H1 (cell line): Measurements from ENCODE around the gene EXD3. TPM values are rescaled to one million over a fixed set of nuclear protein-coding genes. Genes with fewer than 3 reads are reported as not detected.
A peak's percentile ranks its signal among the peaks of the same experiment; 100 is the strongest.

ENCODE experiments used
- CTCF ChIA-PET: fragments of 300-600 bp; sonication (Branson Sonifier 250); formaldehyde crosslinking; loops from one replicate; lab custom pipeline; 2021; ENCODE audit not compliant: partially characterized antibody; lab: Charles Lee
- POLR2A ChIA-PET: fragments of 300-600 bp; sonication (Branson Sonifier 250); formaldehyde crosslinking; loops from one replicate; lab custom pipeline; 2021; ENCODE audit warnings: inconsistent platforms; ENCODE audit not compliant: partially characterized antibody; lab: Charles Lee
- DNase-seq, 2 experiments: peaks; one replicate each; pipeline versions ENCODE4 v3.0.0 to v3.0.0-alpha.2; 2010 to 2022; ENCODE audit warnings: low spot score in 2 of 2, low read depth in 1 of 2, mixed read lengths in 1 of 2
- FAIRE-seq: peaks from 2 replicates; lab custom pipeline; 2011; peaks lifted over from hg19 to GRCh38; lab: Jason Lieb, UNC
- H2AFZ ChIP-seq: 2 replicates; pipeline ENCODE4 v1.8.1; 2012; ENCODE audit warnings: low read length, inconsistent platforms
- H2AK5ac ChIP-seq: 2 replicates; pipeline ENCODE4 v1.6.1; 2013; ENCODE audit warnings: low read depth, low read length
- H2BK120ac ChIP-seq: replicated peaks from 2 replicates; pipeline ENCODE3; 2013; ENCODE audit warnings: low read depth, low read length, inconsistent platforms
- H2BK12ac ChIP-seq: 2 replicates; pipeline ENCODE4 v1.6.1; 2013; ENCODE audit warnings: low read depth, low read length
- H2BK15ac ChIP-seq: 2 replicates; pipeline ENCODE4 v1.6.1; 2013; ENCODE audit warnings: low read length
- H2BK20ac ChIP-seq: 2 replicates; pipeline ENCODE4 v1.6.1; 2013; ENCODE audit warnings: low read length
- H2BK5ac ChIP-seq: 2 replicates; pipeline ENCODE4 v1.6.1; 2013; ENCODE audit warnings: low read depth, low read length
- H3K14ac ChIP-seq: 2 replicates; pipeline ENCODE4 v1.6.1; 2013; ENCODE audit warnings: inconsistent platforms; ENCODE audit not compliant: insufficient read length
- H3K18ac ChIP-seq: 2 replicates; pipeline ENCODE4 v1.6.1; 2013; ENCODE audit warnings: low read length; ENCODE audit errors: extremely low read depth
- H3K23ac ChIP-seq: 2 replicates; pipeline ENCODE4 v1.6.1; 2013; ENCODE audit warnings: inconsistent platforms; ENCODE audit not compliant: insufficient read length
- H3K23me2 ChIP-seq: 2 replicates; pipeline ENCODE4 v1.6.1; 2013; ENCODE audit warnings: low read depth, low read length
- H3K27ac ChIP-seq: 2 replicates; pipeline ENCODE4 v1.6.1; 2011; ENCODE audit warnings: low read depth, low read length, inconsistent platforms
- H3K27me3 ChIP-seq, 4 experiments: replicated peaks in 1 of 4; 1 replicate in 1 of 4; 2 replicates in 3 of 4; pipeline versions ENCODE4 v1.6.1 to v1.8.1; 2011 to 2013; ENCODE audit warnings: low read length in 3 of 4, mild to moderate bottlenecking in 3 of 4, inconsistent platforms in 2 of 4, mixed read lengths in 2 of 4, moderate library complexity in 1 of 4; ENCODE audit not compliant: control insufficient read depth in 3 of 4, insufficient read depth in 3 of 4; ENCODE audit errors: extremely low read depth in 1 of 4
- H3K36me3 ChIP-seq, 4 experiments: 2 replicates each; pipeline versions ENCODE4 v1.6.1 to v1.8.1; 2011 to 2013; ENCODE audit warnings: mild to moderate bottlenecking in 4 of 4, low read length in 3 of 4, moderate library complexity in 2 of 4, control low read depth in 1 of 4, inconsistent platforms in 1 of 4; ENCODE audit not compliant: insufficient read depth in 4 of 4, control insufficient read depth in 2 of 4
- H3K4ac ChIP-seq: replicated peaks from 2 replicates; pipeline ENCODE3; 2013; ENCODE audit warnings: low read length, low read depth, mixed read lengths, inconsistent platforms; ENCODE audit not compliant: insufficient read length
- H3K4me1 ChIP-seq, 4 experiments: replicated peaks in 1 of 4; 1 replicate in 1 of 4; 2 replicates in 3 of 4; pipeline versions ENCODE4 v1.6.1 to v1.8.1; 2011 to 2013; ENCODE audit warnings: low read length in 3 of 4, inconsistent platforms in 2 of 4, mixed read lengths in 1 of 4; ENCODE audit not compliant: insufficient read depth in 4 of 4, control insufficient read depth in 3 of 4
- H3K4me2 ChIP-seq, 2 experiments: 2 replicates each; pipeline versions ENCODE4 v1.6.1 to v1.8.1; 2011 to 2013; ENCODE audit warnings: low read depth in 2 of 2, low read length in 2 of 2, control low read depth in 1 of 2, inconsistent platforms in 1 of 2, mild to moderate bottlenecking in 1 of 2; ENCODE audit not compliant: insufficient read depth in 1 of 2
- H3K4me3 ChIP-seq, 4 experiments: fragments of 200-600, 300-600 bp in 1 of 4; sonication (generic), shearing (Covaris generic), sonication (Bioruptor Twin) in 1 of 4; 2 replicates each; pipeline versions ENCODE4 v1.5.1 to v1.8.1; 2011 to 2016; ENCODE audit warnings: low read length in 4 of 4, low read depth in 3 of 4, control low read depth in 2 of 4, inconsistent platforms in 2 of 4, mild to moderate bottlenecking in 2 of 4, mixed read lengths in 1 of 4, moderate library complexity in 1 of 4; ENCODE audit not compliant: insufficient read depth in 2 of 4; ENCODE audit errors: extremely low read depth in 1 of 4
- H3K56ac ChIP-seq: replicated peaks from 2 replicates; pipeline ENCODE3; 2013; ENCODE audit warnings: low read depth, mild to moderate bottlenecking, mixed read lengths, low read length, inconsistent platforms; ENCODE audit not compliant: insufficient read length
- H3K79me1 ChIP-seq: 2 replicates; pipeline ENCODE4 v1.6.1; 2013; ENCODE audit warnings: low read depth, low read length, control low read depth
- H3K79me2 ChIP-seq, 2 experiments: 2 replicates each; pipeline versions ENCODE4 v1.6.1 to v1.8.1; 2012 to 2013; ENCODE audit warnings: low read length in 2 of 2, mild to moderate bottlenecking in 2 of 2, inconsistent platforms in 1 of 2; ENCODE audit not compliant: insufficient read depth in 2 of 2, control insufficient read depth in 1 of 2
- H3K9ac ChIP-seq, 4 experiments: replicated peaks in 1 of 4; 1 replicate in 1 of 4; 2 replicates in 3 of 4; pipeline versions ENCODE4 v1.6.1 to v1.8.1; 2011 to 2013; ENCODE audit warnings: low read depth in 3 of 4, low read length in 3 of 4, control low read depth in 2 of 4, mild to moderate bottlenecking in 2 of 4, moderate library complexity in 2 of 4, inconsistent platforms in 1 of 4; ENCODE audit errors: extremely low read depth in 1 of 4
- H3K9me3 ChIP-seq, 2 experiments: 2 replicates each; pipeline versions ENCODE4 v1.6.1 to v1.8.1; 2012 to 2013; ENCODE audit warnings: mild to moderate bottlenecking in 2 of 2, moderate library complexity in 2 of 2, control low read depth in 1 of 2, inconsistent platforms in 1 of 2, low read depth in 1 of 2, low read length in 1 of 2, mixed read lengths in 1 of 2; ENCODE audit not compliant: insufficient read depth in 2 of 2
- H4K20me1 ChIP-seq, 2 experiments: replicated peaks in 1 of 2; 2 replicates each; pipeline versions ENCODE3 to v1.8.1; 2011 to 2013; ENCODE audit warnings: inconsistent platforms in 2 of 2, low read length in 2 of 2, mild to moderate bottlenecking in 1 of 2; ENCODE audit not compliant: insufficient read depth in 2 of 2, control insufficient read depth in 1 of 2
- H4K5ac ChIP-seq: 2 replicates; pipeline ENCODE4 v1.6.1; 2013; ENCODE audit warnings: low read length, low read depth, mixed read lengths, inconsistent platforms; ENCODE audit not compliant: insufficient read length
- H4K8ac ChIP-seq: 2 replicates; pipeline ENCODE4 v1.8.0; 2013; ENCODE audit warnings: mild to moderate bottlenecking, moderate library complexity, low read length, inconsistent platforms; ENCODE audit not compliant: insufficient read depth; ENCODE audit errors: extremely low read depth
- H4K91ac ChIP-seq: replicated peaks from 2 replicates; pipeline ENCODE3; 2013; ENCODE audit warnings: low read length, mixed read lengths, inconsistent platforms; ENCODE audit not compliant: insufficient read length
- CBX5 ChIP-seq: fragments of 300-800, 300-1000 bp; sonication (generic); IDR thresholded peaks from 2 replicates; pipeline ENCODE4 v1.7.1; 2016; ENCODE audit warnings: antibody characterized with exemption, low read length, low read depth
- GABPA ChIP-seq: IDR thresholded peaks from 2 replicates; pipeline ENCODE4 v1.6.1; 2011; ENCODE audit warnings: mild to moderate bottlenecking, low read length, moderate library complexity, borderline replicate concordance; ENCODE audit not compliant: insufficient read depth
- GTF2F1 ChIP-seq: IDR thresholded peaks from 2 replicates; pipeline ENCODE4 v1.6.1; 2012; ENCODE audit warnings: low read depth, low read length, improper control_type of control experiment, borderline replicate concordance
- HDAC2 ChIP-seq, 2 experiments: fragments of 300-600 bp in 1 of 2; sonication (generic) in 1 of 2; IDR thresholded peaks; 2 replicates each; pipeline ENCODE4 v1.6.1; 2011 to 2012; ENCODE audit warnings: low read depth in 2 of 2, low read length in 2 of 2, mild to moderate bottlenecking in 2 of 2, moderate library complexity in 2 of 2, borderline replicate concordance in 1 of 2, inconsistent platforms in 1 of 2
- SAP30 ChIP-seq: fragments of 300-600 bp; sonication (generic); IDR thresholded peaks from 2 replicates; pipeline ENCODE4 v1.7.1; 2012; ENCODE audit warnings: low read length, moderate library complexity, mild to moderate bottlenecking, inconsistent platforms; ENCODE audit not compliant: insufficient read depth, insufficient replicate concordance
- SP2 ChIP-seq: IDR thresholded peaks from 2 replicates; pipeline ENCODE4 v1.6.1; 2012; ENCODE audit warnings: mild to moderate bottlenecking, low read length, inconsistent platforms
- TAF1 ChIP-seq: IDR thresholded peaks from 2 replicates; pipeline ENCODE4 v1.6.1; 2011; ENCODE audit warnings: mild to moderate bottlenecking, low read depth, low read length
- TAF7 ChIP-seq: optimal IDR thresholded peaks from 2 replicates; pipeline ENCODE3; 2011; ENCODE audit warnings: low read depth, mild to moderate bottlenecking, inconsistent platforms, low read length, moderate library complexity, borderline replicate concordance
- WGBS, 2 experiments: shearing (Covaris generic) in 1 of 2; methylation state at CpG; one replicate each; pipeline versions ENCODE4 v1.1.6 to v1.1.7; 2013 to 2015; ENCODE audit warnings: low lambda C conversion rate in 2 of 2, mixed read lengths in 2 of 2, inconsistent platforms in 1 of 2, low coverage in 1 of 2, missing lambda C conversion rate in 1 of 2; ENCODE audit not compliant: insufficient replicate concordance in 2 of 2, insufficient coverage in 1 of 2, insufficient read length in 1 of 2; ENCODE audit errors: extremely low coverage in 1 of 2, missing lambda C conversion rate in 1 of 2; 5-methylcytosine and 5-hydroxymethylcytosine counted together
- polyA plus RNA-seq, 7 experiments: library from polyadenylated mRNA; depleted of rRNA in 3 of 7; stranded (reverse) in 5 of 7; unstranded in 2 of 7; fragments of >200 nt in 5 of 7; fragments of 200-250 nt in 2 of 7; gene quantifications; 1 replicate in 5 of 7; 2 replicates in 1 of 7; 4 replicates in 1 of 7; pipeline versions ENCODE4 v1.2.1 to v1.2.3, GENCODE V29; 2011 to 2013; ENCODE audit warnings: missing spikeins in 2 of 7, mixed read lengths in 2 of 7
- total RNA-seq: library from RNA; stranded (reverse); fragmentation: NEBNext Ultra II Directional; extraction: Animal tissue kit (Norgen Biotek cat#: 25700); gene quantifications from 2 replicates; pipeline ENCODE4 v1.2.1, GENCODE V29; 2021
- TF ChIP-seq, protein P1 (sequence below): IDR thresholded peaks from 2 replicates; pipeline ENCODE4 v1.6.1; 2012; ENCODE audit warnings: low read length, inconsistent platforms
- TF ChIP-seq, protein P2 (sequence below): IDR thresholded peaks from 2 replicates; pipeline ENCODE4 v1.6.1; 2012; ENCODE audit warnings: inconsistent platforms

Gene EXD3
- total and polyA plus RNA-seq, 2 of the 8 experiments (the other 6 are each of a cell fraction or from before 2014, with no cell fraction given) = 7.2 to 9.4 TPM

DNA sequence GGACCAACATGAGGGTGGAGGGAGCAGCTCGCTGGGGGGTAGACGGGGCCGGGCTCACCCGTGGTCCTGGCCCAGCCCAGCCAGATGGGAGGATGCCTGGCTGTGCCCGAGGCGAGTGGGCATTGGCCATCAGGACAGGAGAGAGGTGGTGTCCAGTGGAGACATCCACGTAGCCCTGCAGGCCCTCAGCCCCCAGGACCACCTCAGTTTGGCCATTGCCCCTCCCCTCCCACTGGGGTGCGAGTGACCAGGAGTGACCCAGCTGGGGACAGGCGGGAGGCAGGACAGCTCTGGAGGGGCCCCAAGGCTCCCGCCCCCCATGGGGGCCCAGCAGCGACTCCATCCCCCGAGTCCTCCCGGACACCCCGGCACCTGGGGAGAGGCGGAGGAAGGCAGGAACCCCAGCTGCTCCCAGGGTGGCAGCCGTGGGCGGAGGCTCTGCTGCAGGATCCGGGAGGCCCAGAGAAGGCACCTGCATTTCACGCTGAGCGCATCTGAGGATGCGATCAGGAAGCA, 8.5 kb upstream of the EXD3 start:
- no peak overlapping the region for H3K56ac ChIP-seq
- H2BK20ac ChIP-seq = no peak overlapping the region
- no peak overlapping the region for H4K91ac ChIP-seq
- FAIRE-seq = no peak
- no peak overlapping the region for H2BK120ac ChIP-seq
- no peak for DNase-seq
- H3K4me2 ChIP-seq = no peak overlapping the region
- H2BK15ac ChIP-seq = no peak overlapping the region
- H4K5ac ChIP-seq = no peak overlapping the region
- no peak overlapping the region for H2BK5ac ChIP-seq
- no peak overlapping the region for H3K23ac ChIP-seq
- ChIA-PET POLR2A (interaction anchor here (0.6 to 2.5 kb wide), 4 partner anchors 8 to 191 kb away, joined by 3 to 11 read pairs (median 4); partner anchors contain the start of genes EXD3, NOXA1 and TUBB4B), CTCF (interaction anchor here (0.9 to 2.5 kb wide), 3 partner anchors 8 to 152 kb away, joined by 3 to 7 read pairs (median 5); partner anchors contain the start of genes EXD3 and NOXA1)
- H4K20me1 ChIP-seq = no peaks in the 10 kb centered on the region
- no peaks in the 10 kb centered on the region for H3K23me2 ChIP-seq
- H4K8ac ChIP-seq = peak overlapping the region; percentile 79; the same call in 1 of the 2 replicates
- H3K27me3 ChIP-seq = no peaks in the 10 kb centered on the region
- H3K18ac ChIP-seq = no peak overlapping the region
- H3K79me1 ChIP-seq = no peaks in the 10 kb centered on the region
- no peak overlapping the region for H3K14ac ChIP-seq
- no peak overlapping the region for H3K27ac ChIP-seq
- peaks cover 0 to 3% (median 0%) of the 10 kb centered on the region in 4 experiments; a peak in 2 of 7 replicates for H3K4me1 ChIP-seq
- H3K9ac ChIP-seq = no peak overlapping the region
- no peak overlapping the region for H2AFZ ChIP-seq
- H2BK12ac ChIP-seq = no peak overlapping the region
- H2AK5ac ChIP-seq = no peak overlapping the region
- H3K4ac ChIP-seq = no peak overlapping the region
- no peak overlapping the region for H3K4me3 ChIP-seq
- H3K9me3 ChIP-seq = no peaks in the 10 kb centered on the region
- no peaks in the 10 kb centered on the region for H3K79me2 ChIP-seq
- no peaks in the 10 kb centered on the region for H3K36me3 ChIP-seq
- 90% methylated on average over 15 of the region's 21 CpGs; no CpG with 5 or more reads in 1 of the 2 experiments for WGBS, 2 experiments
- TF ChIP-seq SAP30 (no peak), GTF2F1 (no peak), SP2 (no peak), TAF1 (no peak), HDAC2 (IDR thresholded peaks at IDR 0.05; ENCODE audit: borderline replicate concordance in 1 of 2, low read depth in 2 of 2, low read length in 2 of 2) (no peak), CBX5 (no peak), TAF7 (no peak), GABPA (no peak)
- TF ChIP-seq, protein P1, sequence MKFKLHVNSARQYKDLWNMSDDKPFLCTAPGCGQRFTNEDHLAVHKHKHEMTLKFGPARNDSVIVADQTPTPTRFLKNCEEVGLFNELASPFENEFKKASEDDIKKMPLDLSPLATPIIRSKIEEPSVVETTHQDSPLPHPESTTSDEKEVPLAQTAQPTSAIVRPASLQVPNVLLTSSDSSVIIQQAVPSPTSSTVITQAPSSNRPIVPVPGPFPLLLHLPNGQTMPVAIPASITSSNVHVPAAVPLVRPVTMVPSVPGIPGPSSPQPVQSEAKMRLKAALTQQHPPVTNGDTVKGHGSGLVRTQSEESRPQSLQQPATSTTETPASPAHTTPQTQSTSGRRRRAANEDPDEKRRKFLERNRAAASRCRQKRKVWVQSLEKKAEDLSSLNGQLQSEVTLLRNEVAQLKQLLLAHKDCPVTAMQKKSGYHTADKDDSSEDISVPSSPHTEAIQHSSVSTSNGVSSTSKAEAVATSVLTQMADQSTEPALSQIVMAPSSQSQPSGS = no peak
- TF ChIP-seq, protein P2, sequence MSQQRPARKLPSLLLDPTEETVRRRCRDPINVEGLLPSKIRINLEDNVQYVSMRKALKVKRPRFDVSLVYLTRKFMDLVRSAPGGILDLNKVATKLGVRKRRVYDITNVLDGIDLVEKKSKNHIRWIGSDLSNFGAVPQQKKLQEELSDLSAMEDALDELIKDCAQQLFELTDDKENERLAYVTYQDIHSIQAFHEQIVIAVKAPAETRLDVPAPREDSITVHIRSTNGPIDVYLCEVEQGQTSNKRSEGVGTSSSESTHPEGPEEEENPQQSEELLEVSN = no peak
